ENCODE data around the gene ANGPT4. TPM values are rescaled to one million over a fixed set of nuclear protein-coding genes. Genes with fewer than 3 reads are reported as not detected.

The ANGPT4 gene
- polyA plus RNA-seq, 1 of the 3 experiments (the other 2 are of a cell fraction) = not detected

DNA sequence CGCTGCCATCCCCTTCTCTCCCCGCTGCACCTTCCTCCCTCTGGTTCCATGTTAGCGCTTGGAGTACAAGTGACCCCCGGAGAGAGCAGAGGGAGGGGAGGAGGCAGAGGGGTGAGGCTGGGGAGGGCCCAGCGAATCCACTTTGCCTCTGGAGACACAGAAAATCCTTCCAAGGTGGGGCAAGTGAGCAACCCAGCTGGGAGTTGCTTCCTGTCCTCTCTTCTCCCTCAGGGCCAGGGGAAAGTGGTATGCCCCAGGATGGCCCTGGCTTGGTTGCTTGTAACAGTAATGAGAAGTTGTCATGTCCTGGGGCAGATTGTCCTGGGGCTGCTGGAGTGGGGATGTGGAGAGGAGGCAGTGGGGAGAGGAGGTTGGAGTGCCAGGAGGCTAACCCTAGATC is 691 bp upstream of the ANGPT4 start:
- Histone ChIP-seq H3K36me3 (replicated peaks in 1 of 2; ENCODE audit: control insufficient read depth in 1 of 2, insufficient read depth in 2 of 2, low read length in 1 of 2) (no peaks in the 10 kb centered on the region), H3K79me2 (ENCODE audit: insufficient read depth) (no peaks in the 10 kb centered on the region), H3K4me2 (no peak overlapping the region), H3K9me3 (no peaks in the 10 kb centered on the region), H2AFZ (ENCODE audit: low read depth) (no peak overlapping the region), H3K27me3 (ENCODE audit: insufficient read depth) (peaks cover 6% of the 10 kb centered on the region; the same call in 1 of the 2 replicates), H3K9ac (no peak overlapping the region), H3K4me1 (ENCODE audit: control insufficient read depth in 1 of 2, insufficient read depth in 2 of 2, low read depth in 1 of 2, low read length in 1 of 2) (peaks cover 0 to 2% of the 10 kb centered on the region in 2 experiments; a peak in 1 of 4 replicates), H3K27ac (ENCODE audit: low read depth in 2 of 2, low read length in 1 of 2) (no peak overlapping the region), H3K4me3 (ENCODE audit: low read depth in 2 of 2, low read length in 1 of 2) (no peak overlapping the region), H3K9me2 (no peaks in the 10 kb centered on the region), H4K20me1 (ENCODE audit: insufficient read depth) (no peaks in the 10 kb centered on the region), H3F3A (replicated peaks; ENCODE audit: insufficient read depth) (no peaks in the 10 kb centered on the region)
- no peak for DNase-seq
- CTCF ChIA-PET = interaction anchor here (1.0 to 1.3 kb wide), 2 partner anchors 36 to 40 kb away, joined by 3 read pairs; no protein-coding TSS in a partner anchor
- POLR2A ChIA-PET = no interaction called here
- 64% methylated on average over 5 of the region's 5 CpGs for WGBS (ENCODE audit: low lambda C conversion rate)
- TF ChIP-seq, protein P1, sequence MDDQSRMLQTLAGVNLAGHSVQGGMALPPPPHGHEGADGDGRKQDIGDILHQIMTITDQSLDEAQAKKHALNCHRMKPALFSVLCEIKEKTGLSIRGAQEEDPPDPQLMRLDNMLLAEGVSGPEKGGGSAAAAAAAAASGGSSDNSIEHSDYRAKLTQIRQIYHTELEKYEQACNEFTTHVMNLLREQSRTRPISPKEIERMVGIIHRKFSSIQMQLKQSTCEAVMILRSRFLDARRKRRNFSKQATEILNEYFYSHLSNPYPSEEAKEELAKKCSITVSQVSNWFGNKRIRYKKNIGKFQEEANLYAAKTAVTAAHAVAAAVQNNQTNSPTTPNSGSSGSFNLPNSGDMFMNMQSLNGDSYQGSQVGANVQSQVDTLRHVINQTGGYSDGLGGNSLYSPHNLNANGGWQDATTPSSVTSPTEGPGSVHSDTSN (IDR thresholded peaks at IDR 0.05) = no peak
- no peak for TF ChIP-seq CHD2 (IDR thresholded peaks at IDR 0.05; ENCODE audit: low read length, partially characterized antibody)
- TF ChIP-seq MAX (IDR thresholded peaks at IDR 0.05; ENCODE audit: low read depth) = no peak
- TF ChIP-seq JUND (IDR thresholded peaks at IDR 0.05) = no peak
- TF ChIP-seq, protein P2, sequence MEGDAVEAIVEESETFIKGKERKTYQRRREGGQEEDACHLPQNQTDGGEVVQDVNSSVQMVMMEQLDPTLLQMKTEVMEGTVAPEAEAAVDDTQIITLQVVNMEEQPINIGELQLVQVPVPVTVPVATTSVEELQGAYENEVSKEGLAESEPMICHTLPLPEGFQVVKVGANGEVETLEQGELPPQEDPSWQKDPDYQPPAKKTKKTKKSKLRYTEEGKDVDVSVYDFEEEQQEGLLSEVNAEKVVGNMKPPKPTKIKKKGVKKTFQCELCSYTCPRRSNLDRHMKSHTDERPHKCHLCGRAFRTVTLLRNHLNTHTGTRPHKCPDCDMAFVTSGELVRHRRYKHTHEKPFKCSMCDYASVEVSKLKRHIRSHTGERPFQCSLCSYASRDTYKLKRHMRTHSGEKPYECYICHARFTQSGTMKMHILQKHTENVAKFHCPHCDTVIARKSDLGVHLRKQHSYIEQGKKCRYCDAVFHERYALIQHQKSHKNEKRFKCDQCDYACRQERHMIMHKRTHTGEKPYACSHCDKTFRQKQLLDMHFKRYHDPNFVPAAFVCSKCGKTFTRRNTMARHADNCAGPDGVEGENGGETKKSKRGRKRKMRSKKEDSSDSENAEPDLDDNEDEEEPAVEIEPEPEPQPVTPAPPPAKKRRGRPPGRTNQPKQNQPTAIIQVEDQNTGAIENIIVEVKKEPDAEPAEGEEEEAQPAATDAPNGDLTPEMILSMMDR (IDR thresholded peaks at IDR 0.05) = no peak
- TF ChIP-seq GATA2 (CRISPR knock-in tag; IDR thresholded peaks at IDR 0.05) = no peak
- no peak for TF ChIP-seq SIN3A (IDR thresholded peaks at IDR 0.05; ENCODE audit: borderline replicate concordance, low read depth, low read length)
- TF ChIP-seq TAF1 (IDR thresholded peaks at IDR 0.05; ENCODE audit: borderline replicate concordance, low read depth, low read length) = no peak
- TF ChIP-seq POLR2AphosphoS5 (IDR thresholded peaks at IDR 0.05; ENCODE audit: low read depth, low read length) = no peak
- no peak for TF ChIP-seq USF1 (IDR thresholded peaks at IDR 0.05; ENCODE audit: borderline replicate concordance, low read depth)
- no peak for TF ChIP-seq GABPA (IDR thresholded peaks at IDR 0.05; ENCODE audit: low read depth)
- TF ChIP-seq EP300 (IDR thresholded peaks at IDR 0.05; ENCODE audit: borderline replicate concordance in 1 of 2, low read depth in 1 of 2, low read length in 1 of 2) = no peak
- no peak for TF ChIP-seq FOSL2 (IDR thresholded peaks at IDR 0.05; ENCODE audit: borderline replicate concordance, low read depth)
- TF ChIP-seq EZH2phosphoT487 (IDR thresholded peaks at IDR 0.05; ENCODE audit: borderline replicate concordance, low read depth) = no peak
